Spleen (tissue), 7 donors: ENCODE results near the gene SLC38A11.
"Not testable (repeated sequence)": the region's sequence is repeated elsewhere in the genome, so short reads cannot be mapped to it uniquely, and the experiment has no call there.

Source experiments
- CTCF ChIP-seq, 11 experiments: fragments of 200-600 bp in 7 of 11; fragments of 450-650 bp in 4 of 11; sonication (generic) in 4 of 11; IDR thresholded peaks in 8 of 11; conservative IDR thresholded peaks in 3 of 11; 1 replicate in 7 of 11; 2 replicates in 4 of 11; pipeline versions ENCODE4 v1.4.0 to v1.8.0; 2016 to 2021; ENCODE audit warnings: antibody characterized with exemption in 11 of 11, inconsistent platforms in 4 of 11, mild to moderate bottlenecking in 1 of 11
- POLR2A ChIP-seq, 3 donors: fragments of 450-650 bp; IDR thresholded peaks; one replicate each; pipeline ENCODE4 v1.5.1; 2017; ENCODE audit warnings: antibody characterized with exemption in 3 of 3, mild to moderate bottlenecking in 1 of 3
- POLR2AphosphoS5 ChIP-seq, 3 donors: sonication (generic); formaldehyde crosslinking; IDR thresholded peaks; one replicate each; pipeline ENCODE4 v1.5.1; 2017; ENCODE audit warnings: antibody characterized with exemption in 3 of 3
- donor health status: DM: no; HTN: no; CAD: no; lungs with moderate emphysema.
- donor health status: DM: no; HTN: no; CAD: no.
- donor health status: DM: no; HTN: no; CAD: no.

DNA sequence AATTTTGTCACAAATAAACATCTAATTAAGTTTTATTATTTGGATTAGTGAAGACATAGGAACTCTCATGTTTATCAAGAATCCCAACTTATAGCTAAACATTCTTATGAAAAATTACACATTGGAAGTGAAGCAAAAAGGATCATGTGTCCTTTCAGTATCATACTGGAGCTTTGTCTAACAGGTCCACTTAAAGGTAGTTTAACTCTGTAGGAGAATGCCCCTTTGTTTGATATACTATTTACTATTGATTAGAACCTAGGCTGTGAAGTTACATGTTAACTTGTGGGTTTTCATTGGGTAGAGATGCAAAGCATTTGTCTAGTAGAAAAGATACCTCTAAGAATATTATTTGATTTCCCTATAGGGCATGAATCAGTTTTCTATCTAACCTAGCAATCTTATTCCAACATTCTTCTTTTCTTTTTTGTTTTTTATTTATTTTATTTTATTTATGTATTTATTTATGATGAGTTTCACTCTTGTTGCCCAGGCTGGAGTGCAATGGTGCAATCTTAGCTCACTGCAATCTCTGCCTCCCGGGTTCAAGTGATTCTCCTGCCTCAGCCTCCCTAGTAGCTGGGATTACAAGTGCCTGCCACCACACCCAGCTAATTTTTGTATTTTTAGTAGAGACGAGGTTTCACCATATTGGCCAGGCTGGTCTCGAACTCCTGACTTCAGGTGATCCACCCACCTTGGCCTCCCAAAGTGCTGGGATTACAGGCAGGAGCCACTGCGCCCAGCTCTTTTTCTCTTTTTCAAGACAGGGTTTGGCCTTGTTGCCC lies 95.2 kb downstream of the SLC38A11 start:
- TF ChIP-seq CTCF (IDR thresholded peaks at IDR 0.05 in 8 of 11, conservative IDR thresholded peaks at IDR 0.05 in 3 of 11); POLR2A (IDR thresholded peaks at IDR 0.05); POLR2AphosphoS5 (IDR thresholded peaks at IDR 0.05): not testable (repeated sequence)
